MG63 (cell line): ENCODE data around the gene MXD4. TPM values are rescaled to one million over a fixed set of nuclear protein-coding genes. Genes with fewer than 3 reads are reported as not detected.

Experiments used
- DNase-seq: peaks from one replicate; pipeline ENCODE4 v3.0.0-alpha.2; 2020
- H3K27me3 ChIP-seq: fragments of 250-450 bp; sonication (Bioruptor Pico); 2 replicates; pipeline ENCODE4 v1.5.1; 2020; ENCODE audit warnings: mild to moderate bottlenecking, moderate library complexity
- H3K36me3 ChIP-seq: fragments of 250-450 bp; sonication (Bioruptor Pico); 2 replicates; pipeline ENCODE4 v1.5.1; 2020; ENCODE audit warnings: mild to moderate bottlenecking, moderate library complexity
- H3K4me3 ChIP-seq: fragments of 250-450 bp; sonication (Bioruptor Pico); 2 replicates; pipeline ENCODE4 v1.5.1; 2020; ENCODE audit warnings: mild to moderate bottlenecking, moderate library complexity
- H3K9me3 ChIP-seq: fragments of 250-450 bp; sonication (Bioruptor Pico); 2 replicates; pipeline ENCODE4 v1.5.1; 2020; ENCODE audit warnings: mild to moderate bottlenecking, moderate library complexity
- total RNA-seq: library from RNA; depleted of rRNA; stranded (reverse); fragments of >200 nt; shearing (Covaris generic); gene quantifications from 2 replicates; pipeline ENCODE4 v1.2.3, GENCODE V29; 2014; ENCODE audit warnings: low replicate concordance; rRNA removed

Gene MXD4, protein sequence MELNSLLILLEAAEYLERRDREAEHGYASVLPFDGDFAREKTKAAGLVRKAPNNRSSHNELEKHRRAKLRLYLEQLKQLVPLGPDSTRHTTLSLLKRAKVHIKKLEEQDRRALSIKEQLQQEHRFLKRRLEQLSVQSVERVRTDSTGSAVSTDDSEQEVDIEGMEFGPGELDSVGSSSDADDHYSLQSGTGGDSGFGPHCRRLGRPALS
- total RNA-seq: 25.0 and 31.4 TPM in 2 replicates

DNA sequence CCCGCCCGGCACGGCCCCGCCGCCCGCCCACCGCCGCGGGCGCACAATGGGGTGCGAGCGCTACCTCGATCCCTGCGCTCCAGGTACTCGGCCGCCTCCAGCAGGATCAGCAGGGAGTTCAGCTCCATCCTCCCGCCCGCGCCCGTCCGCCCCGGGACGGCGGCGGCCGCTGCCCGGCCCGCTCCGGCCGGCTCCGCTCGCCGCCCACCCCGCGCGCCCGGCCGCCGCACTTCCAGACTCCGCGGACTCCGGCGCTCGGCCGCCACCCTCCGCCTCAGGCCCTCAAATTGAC, at the start of gene MXD4:
Gene MXD4, minus strand, starts transcription at position 257 of the 292 bp plus-strand sequence. Its CDS starts 129 bp downstream, at position 128.
- Histone ChIP-seq H3K4me3 (peak within 1 kb of the TSS; percentile 69), H3K27me3 (no peaks in the 10 kb centered on the region), H3K9me3 (no peaks in the 10 kb centered on the region), H3K36me3 (no peaks in the 10 kb centered on the region)
- DNase-seq: no peak

DNA sequence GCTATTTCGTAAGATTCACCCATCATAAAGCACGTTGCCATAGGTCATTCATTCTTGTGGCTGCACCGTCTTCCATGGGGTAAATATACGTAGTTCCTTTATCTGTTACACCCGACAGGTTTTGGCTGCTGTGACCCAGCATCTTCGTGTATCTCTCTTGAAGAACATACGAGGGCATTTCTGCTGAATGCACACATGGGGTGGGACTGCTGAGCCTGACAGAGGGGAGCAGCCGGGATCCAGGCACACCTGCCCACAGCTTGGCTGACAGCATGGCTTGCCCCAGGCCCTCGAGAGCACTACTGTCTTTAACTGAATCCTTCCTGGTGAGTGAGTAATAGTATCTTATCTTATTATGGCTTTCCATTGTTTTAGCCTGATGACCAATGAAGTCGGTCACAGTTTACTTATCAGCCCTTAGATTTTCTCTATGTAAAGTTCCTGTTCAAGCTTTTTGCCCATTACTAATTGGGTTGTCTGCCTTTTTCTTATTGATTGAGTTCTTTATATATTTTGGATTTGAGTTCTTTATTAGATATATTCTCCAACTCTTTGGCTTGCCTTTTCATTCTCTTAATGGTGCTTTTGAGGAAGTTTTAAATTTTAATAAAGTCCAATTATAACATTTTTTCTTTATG, 45.0 kb upstream of the MXD4 start:
- Histone ChIP-seq H3K4me3 (no peak overlapping the region), H3K36me3 (no peaks in the 10 kb centered on the region), H3K27me3 (no peaks in the 10 kb centered on the region), H3K9me3 (no peaks in the 10 kb centered on the region)
- DNase-seq: no peak

DNA sequence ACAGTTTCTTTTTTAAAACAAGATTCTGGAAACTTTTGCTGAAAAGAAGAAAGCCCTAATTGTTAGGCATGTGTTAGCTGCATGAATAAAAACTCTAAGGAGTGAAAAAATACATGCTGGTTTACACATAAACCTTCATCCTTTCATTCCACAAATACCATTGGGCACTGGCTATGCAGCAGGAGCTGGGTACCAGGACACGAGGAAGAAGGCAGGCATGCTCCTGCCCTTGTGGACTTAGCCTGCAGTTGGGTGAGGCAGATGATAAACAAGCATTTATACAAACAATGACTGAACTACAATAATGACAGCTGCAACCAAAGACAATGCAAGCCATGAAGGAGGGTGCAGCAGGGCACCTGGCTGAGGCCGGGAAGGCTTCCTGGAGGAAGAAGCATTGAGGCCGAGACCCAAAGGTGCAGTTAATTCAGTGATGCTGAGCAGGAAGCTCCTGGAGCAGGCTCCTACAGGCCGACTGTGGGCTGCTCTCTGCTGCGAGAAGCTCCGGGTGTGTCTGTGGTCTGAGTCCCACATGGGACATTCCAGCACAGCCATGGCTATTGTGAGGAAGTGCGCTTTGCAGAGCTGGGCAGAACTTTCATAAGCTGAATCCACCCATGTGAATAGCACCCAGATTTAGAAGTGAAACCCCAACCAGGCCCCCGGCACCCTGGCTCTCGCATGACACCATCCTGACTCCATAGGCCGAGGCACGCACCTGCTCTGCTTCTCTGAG, 44.0 kb upstream of the MXD4 start:
- no peak for DNase-seq
- Histone ChIP-seq H3K4me3 (no peak overlapping the region), H3K27me3 (no peaks in the 10 kb centered on the region), H3K9me3 (no peaks in the 10 kb centered on the region), H3K36me3 (no peaks in the 10 kb centered on the region)

DNA sequence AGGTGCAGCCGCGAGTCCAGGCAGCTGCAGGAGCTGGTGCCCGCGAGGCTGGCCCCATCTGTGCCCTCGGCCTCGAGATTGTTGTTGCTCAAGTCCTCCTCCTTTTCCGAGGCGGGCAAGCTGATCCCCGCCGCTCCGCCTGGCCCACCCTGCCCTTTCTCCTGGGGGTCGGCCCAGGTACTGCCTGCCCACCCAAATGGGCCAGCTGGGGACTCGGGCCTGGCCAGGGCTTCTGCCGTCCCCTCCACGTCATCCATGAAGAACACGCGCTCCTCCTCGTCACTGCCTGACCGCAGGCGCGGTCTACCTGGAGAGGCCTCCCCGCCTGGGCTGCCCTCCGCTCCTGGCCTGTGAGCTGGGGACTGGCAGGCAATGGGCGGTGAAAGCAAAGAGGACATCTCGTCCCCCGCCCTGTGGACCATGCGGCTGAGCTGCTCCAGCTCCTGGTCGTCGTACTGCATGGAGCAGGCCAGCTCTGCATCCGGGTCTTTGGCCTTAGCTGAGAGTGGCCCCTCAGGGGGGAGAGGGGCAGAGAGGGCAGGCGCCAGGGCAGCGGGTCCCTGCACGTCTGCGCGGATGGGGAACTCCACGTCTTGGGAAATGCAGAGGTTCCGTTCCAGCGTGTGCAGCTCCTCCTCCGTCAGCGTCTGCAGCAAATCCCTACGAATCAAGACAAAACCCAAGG, 43.1 kb upstream of the MXD4 start:
- H3K9me3 ChIP-seq: no peaks in the 10 kb centered on the region
- H3K4me3 ChIP-seq: no peak overlapping the region
- H3K36me3 ChIP-seq: no peaks in the 10 kb centered on the region
- H3K27me3 ChIP-seq: no peaks in the 10 kb centered on the region
- DNase-seq: no peak

DNA sequence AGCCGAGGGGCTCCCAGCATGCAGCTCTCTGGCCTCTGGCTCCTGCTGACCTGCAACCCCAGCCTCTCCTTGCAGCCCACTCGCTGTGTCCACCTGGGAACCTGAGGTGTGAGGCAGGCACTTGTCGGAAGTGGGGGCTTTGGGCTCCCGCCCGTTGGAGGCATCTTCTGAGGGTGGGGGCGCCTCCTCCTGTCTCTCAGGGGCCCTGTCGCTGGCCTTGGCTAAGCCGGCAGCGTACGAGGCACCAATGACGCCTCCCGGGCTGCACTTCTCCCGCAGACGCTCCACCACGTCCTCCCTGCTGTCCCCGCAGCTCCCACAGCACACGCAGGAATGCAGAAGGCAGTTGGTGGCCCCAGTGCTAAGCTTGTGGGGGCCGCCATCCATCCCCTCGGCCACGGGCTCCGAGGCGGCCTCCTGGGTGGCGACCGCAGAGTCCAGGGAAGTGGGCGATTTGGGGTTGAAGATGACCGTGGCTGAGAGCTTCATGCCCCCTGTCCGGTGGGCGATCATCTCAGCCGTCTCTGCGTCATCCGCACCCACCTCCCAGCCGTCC, 42.5 kb upstream of the MXD4 start:
- DNase-seq: no peak
- no peak overlapping the region for H3K4me3 ChIP-seq
- no peaks in the 10 kb centered on the region for H3K27me3 ChIP-seq
- no peaks in the 10 kb centered on the region for H3K9me3 ChIP-seq
- H3K36me3 ChIP-seq: no peaks in the 10 kb centered on the region

- H3K4me3 ChIP-seq: no peak overlapping the region
- H3K36me3 ChIP-seq: no peaks in the 10 kb centered on the region
- H3K27me3 ChIP-seq: no peaks in the 10 kb centered on the region
- no peaks in the 10 kb centered on the region for H3K9me3 ChIP-seq
- DNase-seq: no peak
Measured at GRCh38 chr4:2303686-2304320, 41.9 kb upstream of the MXD4 start.

GRCh38 chr4:2303121-2303685, 41.3 kb upstream of the MXD4 start:
- Histone ChIP-seq H3K27me3 (no peaks in the 10 kb centered on the region), H3K9me3 (no peaks in the 10 kb centered on the region), H3K4me3 (no peak overlapping the region), H3K36me3 (no peaks in the 10 kb centered on the region)
- DNase-seq: no peak

DNA sequence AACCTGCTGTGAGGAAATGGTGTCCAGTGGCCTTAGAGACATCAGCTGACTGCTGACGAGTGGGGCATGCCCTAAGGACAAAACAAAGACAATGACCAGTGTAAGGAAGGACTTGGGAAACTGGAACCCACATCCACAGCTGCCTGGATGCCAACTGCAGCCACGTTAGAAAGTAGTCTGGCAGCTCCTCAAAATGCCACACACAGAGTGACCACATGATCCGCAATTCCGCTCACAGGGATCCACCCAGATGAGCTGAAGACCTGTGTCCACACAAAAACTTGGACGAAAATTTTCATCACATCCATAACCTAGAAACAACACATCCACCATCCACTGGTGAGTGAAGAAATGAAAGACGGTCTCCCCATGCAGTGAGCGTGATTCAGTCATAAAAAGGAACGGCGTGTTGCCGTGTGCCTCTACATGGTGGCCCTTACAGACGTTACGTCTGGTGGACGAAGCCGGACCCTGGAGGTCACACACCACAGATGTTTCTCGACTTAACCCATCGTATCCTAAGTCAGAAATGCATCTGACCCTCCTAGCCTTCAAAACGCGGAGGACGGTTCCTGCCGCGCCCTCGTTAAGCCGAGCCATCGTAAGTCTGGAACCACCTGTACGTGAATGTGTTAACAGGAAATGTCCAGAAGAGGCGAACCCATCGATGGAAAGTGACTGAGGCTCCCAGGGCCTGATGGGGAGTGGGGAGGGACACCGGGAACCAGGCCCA, 40.6 kb upstream of the MXD4 start:
- no peak overlapping the region for H3K4me3 ChIP-seq
- DNase-seq: no peak
- H3K27me3 ChIP-seq: no peaks in the 10 kb centered on the region
- H3K9me3 ChIP-seq: no peaks in the 10 kb centered on the region
- H3K36me3 ChIP-seq: no peaks in the 10 kb centered on the region

DNA sequence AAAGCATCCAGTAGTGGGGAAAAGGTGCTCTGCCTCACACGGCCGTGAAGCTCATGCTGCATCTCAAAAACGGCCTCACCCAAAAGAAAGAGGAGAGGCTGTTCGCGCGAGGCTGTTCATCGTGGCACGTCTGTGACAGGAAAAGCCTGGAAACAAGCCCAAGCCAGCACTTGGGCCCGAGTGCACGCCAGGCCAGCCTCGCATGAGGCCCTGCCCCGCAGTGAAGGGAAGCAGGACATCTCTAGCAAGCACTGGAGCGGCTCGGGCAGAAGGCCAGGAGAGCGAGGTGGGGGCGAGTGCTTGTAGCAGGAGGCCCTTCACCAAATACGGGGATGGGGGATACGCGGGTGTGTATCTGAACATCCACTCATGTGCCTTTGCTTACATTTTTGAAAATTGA, 39.9 kb upstream of the MXD4 start:
- Histone ChIP-seq H3K27me3 (no peaks in the 10 kb centered on the region), H3K4me3 (no peak overlapping the region), H3K9me3 (no peaks in the 10 kb centered on the region), H3K36me3 (no peaks in the 10 kb centered on the region)
- no peak for DNase-seq

- Histone ChIP-seq H3K36me3 (no peaks in the 10 kb centered on the region), H3K27me3 (no peaks in the 10 kb centered on the region), H3K9me3 (no peaks in the 10 kb centered on the region), H3K4me3 (no peak overlapping the region)
- DNase-seq: no peak
Measured at GRCh38 chr4:2301225-2301642, 39.3 kb upstream of the MXD4 start.

DNA sequence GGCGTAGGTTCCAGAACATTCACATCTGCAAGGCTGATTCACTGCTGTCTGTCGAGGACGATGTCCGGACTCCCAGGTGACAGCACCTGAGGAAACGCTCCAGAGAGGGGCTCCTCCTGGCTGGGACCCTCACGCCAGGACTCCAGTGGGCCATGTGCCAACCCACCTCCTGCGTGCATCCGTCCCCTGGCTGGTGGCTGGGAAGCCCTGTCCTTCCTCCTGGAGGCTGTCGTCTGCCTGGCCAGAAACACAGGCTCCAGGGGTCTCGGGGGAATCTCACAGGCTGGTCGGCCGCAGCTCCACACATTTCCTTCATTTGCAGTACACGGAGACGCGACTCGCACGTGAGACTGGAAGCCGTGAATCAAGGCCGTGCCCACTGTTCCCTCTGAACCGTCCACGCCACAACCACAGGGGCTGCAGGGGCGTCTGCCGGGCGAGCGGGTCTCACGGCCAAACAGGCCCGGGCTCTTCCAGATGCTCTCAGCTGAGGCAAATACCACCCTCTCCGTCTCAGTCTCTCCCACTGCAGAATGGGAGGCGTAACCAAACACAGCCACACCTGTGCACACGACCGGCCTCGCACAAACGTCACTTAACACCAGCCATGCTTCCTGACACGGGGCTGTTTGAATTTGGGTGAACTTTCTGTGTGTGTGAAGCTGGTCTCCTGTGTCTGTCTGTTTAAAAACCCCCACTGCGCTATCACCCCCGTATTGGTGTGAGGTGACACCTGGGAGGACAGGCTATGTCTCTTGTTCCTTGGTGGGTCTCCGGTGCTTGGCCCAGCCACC, 38.7 kb upstream of the MXD4 start:
- H3K27me3 ChIP-seq: no peaks in the 10 kb centered on the region
- DNase-seq: no peak
- H3K9me3 ChIP-seq: no peaks in the 10 kb centered on the region
- no peaks in the 10 kb centered on the region for H3K36me3 ChIP-seq
- H3K4me3 ChIP-seq: no peak overlapping the region

DNA sequence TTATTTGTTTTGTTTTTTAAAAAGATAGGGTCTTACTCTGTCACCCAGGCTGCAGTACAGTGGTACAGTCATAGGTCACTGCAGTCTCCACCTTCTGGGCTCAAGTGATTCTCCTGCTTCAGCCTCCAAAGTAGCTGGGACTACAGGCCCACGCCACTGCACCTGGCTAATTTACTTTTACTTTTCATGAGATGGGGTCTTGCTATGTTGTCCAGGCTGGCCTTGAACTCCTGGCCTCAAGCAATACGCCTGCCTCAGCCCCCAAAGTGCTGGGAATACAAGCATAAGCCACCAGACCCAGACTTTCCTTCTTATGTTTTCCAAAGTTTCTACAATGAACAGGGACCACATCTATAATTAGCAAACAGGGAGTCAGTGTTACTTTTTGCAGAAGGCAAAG, 37.9 kb upstream of the MXD4 start:
- H3K4me3 ChIP-seq: no peak overlapping the region
- no peaks in the 10 kb centered on the region for H3K36me3 ChIP-seq
- no peak for DNase-seq
- no peaks in the 10 kb centered on the region for H3K9me3 ChIP-seq
- no peaks in the 10 kb centered on the region for H3K27me3 ChIP-seq

DNA sequence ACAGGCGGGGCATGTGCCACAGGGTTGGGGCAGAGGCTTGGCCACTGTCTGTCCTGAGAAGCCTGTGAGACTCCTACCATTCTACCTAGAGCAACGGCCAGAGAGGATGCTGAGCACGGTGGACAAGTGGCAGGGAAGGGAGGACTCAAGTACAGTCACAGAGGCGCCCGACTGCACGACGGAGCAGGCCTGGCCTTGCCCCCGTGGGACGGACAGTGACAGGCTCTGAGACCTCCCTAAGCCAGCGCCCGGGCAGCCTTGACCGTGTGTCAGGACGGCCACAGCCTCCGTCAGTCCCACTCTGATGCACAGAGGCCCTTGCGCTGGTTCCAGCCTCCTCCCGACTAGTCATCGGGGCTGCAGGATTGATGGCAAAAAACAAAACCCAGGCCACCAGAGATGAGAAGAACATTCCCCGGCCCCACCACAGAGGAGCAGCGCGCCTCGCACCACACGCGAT, 36.7 kb upstream of the MXD4 start:
- H3K9me3 ChIP-seq: no peaks in the 10 kb centered on the region
- no peaks in the 10 kb centered on the region for H3K36me3 ChIP-seq
- no peaks in the 10 kb centered on the region for H3K27me3 ChIP-seq
- H3K4me3 ChIP-seq: no peak overlapping the region
- DNase-seq: no peak

DNA sequence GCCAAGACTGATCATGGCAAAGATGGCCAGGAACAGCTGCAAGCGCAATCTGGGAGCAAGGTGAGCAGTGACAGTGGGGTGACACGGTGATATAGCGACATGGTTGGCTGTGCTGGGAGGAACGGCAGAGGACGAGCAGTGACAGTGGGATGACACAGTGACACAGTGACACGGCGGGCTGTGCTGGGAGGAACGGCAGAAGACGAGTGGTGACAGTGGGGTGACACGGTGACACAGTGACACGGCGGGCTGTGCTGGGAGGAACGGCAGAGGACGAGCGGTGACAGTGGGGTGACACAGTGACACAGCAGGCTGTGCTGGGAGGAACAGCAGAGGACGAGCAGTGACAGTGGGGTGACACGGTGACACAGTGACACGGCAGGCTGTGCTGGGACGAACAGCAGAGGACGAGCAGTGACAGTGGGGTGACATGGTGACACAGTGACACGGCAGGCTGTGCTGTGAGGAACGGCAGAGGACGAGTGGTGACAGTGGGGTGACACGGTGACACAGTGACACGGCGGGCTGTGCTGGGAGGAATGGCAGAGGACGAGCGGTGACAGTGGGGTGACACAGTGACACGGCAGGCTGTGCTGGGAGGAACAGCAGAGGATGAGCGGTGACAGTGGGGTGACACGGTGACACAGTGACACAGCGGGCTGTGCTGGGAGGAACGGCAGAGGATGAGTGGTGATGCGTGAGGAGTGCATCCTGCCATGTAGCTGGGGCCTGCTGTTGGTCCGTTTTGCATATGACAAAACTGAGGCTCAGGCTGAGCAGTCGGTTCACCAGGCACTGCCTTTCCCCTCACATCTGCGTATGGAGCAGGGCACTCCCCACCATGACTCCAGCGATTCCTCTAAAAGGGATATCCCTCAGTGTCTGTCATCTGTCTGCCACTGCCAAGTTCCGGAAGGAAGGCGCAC, 36.0 kb upstream of the MXD4 start:
- no peaks in the 10 kb centered on the region for H3K36me3 ChIP-seq
- H3K9me3 ChIP-seq: no peaks in the 10 kb centered on the region
- no peaks in the 10 kb centered on the region for H3K27me3 ChIP-seq
- DNase-seq: no peak
- no peak overlapping the region for H3K4me3 ChIP-seq
